ENCODE data around the gene SRD5A1.

The SRD5A1 gene

GRCh38 chr5:6673031-6673430 is 39.8 kb downstream of the SRD5A1 start:
- Histone ChIP-seq H3K9me3 (ENCODE audit: control insufficient read depth in 1 of 2, low read length in 2 of 2) (peaks cover 4 to 7% of the 10 kb centered on the region in 2 donors), H3K27me3 (ENCODE audit: low read depth, low read length) (no peaks in the 10 kb centered on the region), H3K4me1 (ENCODE audit: control insufficient read depth in 1 of 2, insufficient read depth in 2 of 2, low read length in 2 of 2) (no peaks in the 10 kb centered on the region), H3K27ac (ENCODE audit: low read length) (no peak overlapping the region), H3K4me3 (ENCODE audit: low read depth in 1 of 2, low read length in 2 of 2) (no peak overlapping the region), H3K36me3 (ENCODE audit: control insufficient read depth in 1 of 2, insufficient read depth in 2 of 2, low read length in 2 of 2) (peaks cover 0 to 18% of the 10 kb centered on the region in 2 donors)

GRCh38 chr5:6673963-6674362 is 40.7 kb downstream of the SRD5A1 start:
- Histone ChIP-seq H3K27ac (ENCODE audit: low read length) (no peak overlapping the region), H3K4me1 (ENCODE audit: control insufficient read depth in 1 of 2, insufficient read depth in 2 of 2, low read length in 2 of 2) (no peaks in the 10 kb centered on the region), H3K36me3 (ENCODE audit: control insufficient read depth in 1 of 2, insufficient read depth in 2 of 2, low read length in 2 of 2) (peaks cover 0 to 12% of the 10 kb centered on the region in 2 donors), H3K9me3 (ENCODE audit: control insufficient read depth in 1 of 2, low read length in 2 of 2) (peaks cover 4 to 7% of the 10 kb centered on the region in 2 donors), H3K4me3 (ENCODE audit: low read depth in 1 of 2, low read length in 2 of 2) (no peak overlapping the region), H3K27me3 (ENCODE audit: low read depth, low read length) (no peaks in the 10 kb centered on the region)

GRCh38 chr5:6674421-6674820 is 41.2 kb downstream of the SRD5A1 start:
- Histone ChIP-seq H3K36me3 (ENCODE audit: control insufficient read depth in 1 of 2, insufficient read depth in 2 of 2, low read length in 2 of 2) (peaks cover 0 to 12% of the 10 kb centered on the region in 2 donors), H3K4me1 (ENCODE audit: control insufficient read depth in 1 of 2, insufficient read depth in 2 of 2, low read length in 2 of 2) (no peaks in the 10 kb centered on the region), H3K27me3 (ENCODE audit: low read depth, low read length) (no peaks in the 10 kb centered on the region), H3K4me3 (ENCODE audit: low read depth in 1 of 2, low read length in 2 of 2) (no peak overlapping the region), H3K27ac (ENCODE audit: low read length) (no peak overlapping the region), H3K9me3 (ENCODE audit: control insufficient read depth in 1 of 2, low read length in 2 of 2) (peaks cover 4 to 7% of the 10 kb centered on the region in 2 donors)

- peaks cover 0 to 8% of the 10 kb centered on the region in 2 donors for H3K36me3 ChIP-seq (ENCODE audit: control insufficient read depth in 1 of 2, insufficient read depth in 2 of 2, low read length in 2 of 2)
- no peaks in the 10 kb centered on the region for H3K4me1 ChIP-seq (ENCODE audit: control insufficient read depth in 1 of 2, insufficient read depth in 2 of 2, low read length in 2 of 2)
- H3K9me3 ChIP-seq (ENCODE audit: control insufficient read depth in 1 of 2, low read length in 2 of 2): peaks cover 4 to 7% of the 10 kb centered on the region in 2 donors
- no peak overlapping the region for H3K27ac ChIP-seq (ENCODE audit: low read length)
- no peaks in the 10 kb centered on the region for H3K27me3 ChIP-seq (ENCODE audit: low read depth, low read length)
- no peak overlapping the region for H3K4me3 ChIP-seq (ENCODE audit: low read depth in 1 of 2, low read length in 2 of 2)
Observed at GRCh38 chr5:6674886-6675285, 41.6 kb downstream of the SRD5A1 start.

GRCh38 chr5:6675784-6676491 is 42.7 kb downstream of the SRD5A1 start:
- H3K9me3 ChIP-seq (ENCODE audit: control insufficient read depth in 1 of 2, low read length in 2 of 2): peaks cover 4 to 7% of the 10 kb centered on the region in 2 donors
- H3K27me3 ChIP-seq (ENCODE audit: low read depth, low read length): no peaks in the 10 kb centered on the region
- no peak overlapping the region for H3K4me3 ChIP-seq (ENCODE audit: low read depth in 1 of 2, low read length in 2 of 2)
- no peak overlapping the region for H3K27ac ChIP-seq (ENCODE audit: low read length)
- H3K4me1 ChIP-seq (ENCODE audit: control insufficient read depth in 1 of 2, insufficient read depth in 2 of 2, low read length in 2 of 2): no peaks in the 10 kb centered on the region
- H3K36me3 ChIP-seq (ENCODE audit: control insufficient read depth in 1 of 2, insufficient read depth in 2 of 2, low read length in 2 of 2): no peaks in the 10 kb centered on the region

- H3K9me3 ChIP-seq (ENCODE audit: control insufficient read depth in 1 of 2, low read length in 2 of 2): peaks cover 4 to 7% of the 10 kb centered on the region in 2 donors
- no peak overlapping the region for H3K4me3 ChIP-seq (ENCODE audit: low read depth in 1 of 2, low read length in 2 of 2)
- H3K36me3 ChIP-seq (ENCODE audit: control insufficient read depth in 1 of 2, insufficient read depth in 2 of 2, low read length in 2 of 2): no peaks in the 10 kb centered on the region
- H3K27ac ChIP-seq (ENCODE audit: low read length): no peak overlapping the region
- no peaks in the 10 kb centered on the region for H3K27me3 ChIP-seq (ENCODE audit: low read depth, low read length)
- H3K4me1 ChIP-seq (ENCODE audit: control insufficient read depth in 1 of 2, insufficient read depth in 2 of 2, low read length in 2 of 2): no peaks in the 10 kb centered on the region
Observed at GRCh38 chr5:6676702-6677101, 43.5 kb downstream of the SRD5A1 start.

- H3K36me3 ChIP-seq (ENCODE audit: control insufficient read depth in 1 of 2, insufficient read depth in 2 of 2, low read length in 2 of 2): no peaks in the 10 kb centered on the region
- no peak overlapping the region for H3K4me3 ChIP-seq (ENCODE audit: low read depth in 1 of 2, low read length in 2 of 2)
- no peaks in the 10 kb centered on the region for H3K4me1 ChIP-seq (ENCODE audit: control insufficient read depth in 1 of 2, insufficient read depth in 2 of 2, low read length in 2 of 2)
- no peaks in the 10 kb centered on the region for H3K27me3 ChIP-seq (ENCODE audit: low read depth, low read length)
- no peak overlapping the region for H3K27ac ChIP-seq (ENCODE audit: low read length)
- H3K9me3 ChIP-seq (ENCODE audit: control insufficient read depth in 1 of 2, low read length in 2 of 2): peaks cover 0 to under 1% of the 10 kb centered on the region in 2 donors
Observed at GRCh38 chr5:6678385-6678784, 45.1 kb downstream of the SRD5A1 start.

GRCh38 chr5:6680922-6681321 is 47.7 kb downstream of the SRD5A1 start:
- Histone ChIP-seq H3K27me3 (ENCODE audit: low read depth, low read length) (no peaks in the 10 kb centered on the region), H3K4me1 (ENCODE audit: control insufficient read depth in 1 of 2, insufficient read depth in 2 of 2, low read length in 2 of 2) (no peaks in the 10 kb centered on the region), H3K9me3 (ENCODE audit: control insufficient read depth in 1 of 2, low read length in 2 of 2) (no peaks in the 10 kb centered on the region), H3K27ac (ENCODE audit: low read length) (no peak overlapping the region), H3K4me3 (ENCODE audit: low read depth in 1 of 2, low read length in 2 of 2) (no peak overlapping the region), H3K36me3 (ENCODE audit: control insufficient read depth in 1 of 2, insufficient read depth in 2 of 2, low read length in 2 of 2) (no peaks in the 10 kb centered on the region)

GRCh38 chr5:6681682-6682081 is 48.4 kb downstream of the SRD5A1 start:
- no peak overlapping the region for H3K4me3 ChIP-seq (ENCODE audit: low read depth in 1 of 2, low read length in 2 of 2)
- H3K27ac ChIP-seq (ENCODE audit: low read length): no peak overlapping the region

GRCh38 chr5:6682239-6682638 is 49.0 kb downstream of the SRD5A1 start:
- no peaks in the 10 kb centered on the region for H3K9me3 ChIP-seq (ENCODE audit: control insufficient read depth in 1 of 2, low read length in 2 of 2)
- H3K4me3 ChIP-seq (ENCODE audit: low read depth in 1 of 2, low read length in 2 of 2): no peak overlapping the region
- no peaks in the 10 kb centered on the region for H3K4me1 ChIP-seq (ENCODE audit: control insufficient read depth in 1 of 2, insufficient read depth in 2 of 2, low read length in 2 of 2)
- no peak overlapping the region for H3K27ac ChIP-seq (ENCODE audit: low read length)
- H3K36me3 ChIP-seq (ENCODE audit: control insufficient read depth in 1 of 2, insufficient read depth in 2 of 2, low read length in 2 of 2): no peaks in the 10 kb centered on the region
- no peaks in the 10 kb centered on the region for H3K27me3 ChIP-seq (ENCODE audit: low read depth, low read length)

More at GRCh38 chr5:6681682-6682081, 48.4 kb downstream of the SRD5A1 start:
- no peaks in the 10 kb centered on the region for H3K27me3 ChIP-seq (ENCODE audit: low read depth, low read length)
- no peaks in the 10 kb centered on the region for H3K36me3 ChIP-seq (ENCODE audit: control insufficient read depth in 1 of 2, insufficient read depth in 2 of 2, low read length in 2 of 2)
- H3K4me1 ChIP-seq (ENCODE audit: control insufficient read depth in 1 of 2, insufficient read depth in 2 of 2, low read length in 2 of 2): no peaks in the 10 kb centered on the region
- no peaks in the 10 kb centered on the region for H3K9me3 ChIP-seq (ENCODE audit: control insufficient read depth in 1 of 2, low read length in 2 of 2)

- H3K27ac ChIP-seq (ENCODE audit: low read length): no peak overlapping the region
- H3K4me1 ChIP-seq (ENCODE audit: control insufficient read depth in 1 of 2, insufficient read depth in 2 of 2, low read length in 2 of 2): no peaks in the 10 kb centered on the region
- no peaks in the 10 kb centered on the region for H3K27me3 ChIP-seq (ENCODE audit: low read depth, low read length)
- no peaks in the 10 kb centered on the region for H3K36me3 ChIP-seq (ENCODE audit: control insufficient read depth in 1 of 2, insufficient read depth in 2 of 2, low read length in 2 of 2)
- H3K9me3 ChIP-seq (ENCODE audit: control insufficient read depth in 1 of 2, low read length in 2 of 2): no peaks in the 10 kb centered on the region
- no peak overlapping the region for H3K4me3 ChIP-seq (ENCODE audit: low read depth in 1 of 2, low read length in 2 of 2)
Observed at GRCh38 chr5:6683241-6683640, 50.0 kb downstream of the SRD5A1 start.

GRCh38 chr5:6684075-6684474 is 50.8 kb downstream of the SRD5A1 start:
- no peaks in the 10 kb centered on the region for H3K36me3 ChIP-seq (ENCODE audit: control insufficient read depth in 1 of 2, insufficient read depth in 2 of 2, low read length in 2 of 2)
- H3K4me3 ChIP-seq (ENCODE audit: low read depth in 1 of 2, low read length in 2 of 2): no peak overlapping the region
- no peaks in the 10 kb centered on the region for H3K4me1 ChIP-seq (ENCODE audit: control insufficient read depth in 1 of 2, insufficient read depth in 2 of 2, low read length in 2 of 2)
- no peak overlapping the region for H3K27ac ChIP-seq (ENCODE audit: low read length)
- H3K27me3 ChIP-seq (ENCODE audit: low read depth, low read length): no peaks in the 10 kb centered on the region
- H3K9me3 ChIP-seq (ENCODE audit: control insufficient read depth in 1 of 2, low read length in 2 of 2): no peaks in the 10 kb centered on the region

Data from muscle layer of duodenum (tissue), 2 donors.